NCI-H128 (cell line): ENCODE data around the gene SAGE1.
"Not testable (repeated sequence)": the region's sequence is repeated elsewhere in the genome, so short reads cannot be mapped to it uniquely, and the experiment has no call there.

Experiments used
- DNase-seq: peaks from one replicate; lab custom pipeline; 2025; ENCODE audit not compliant: unreplicated experiment; lab: John Stamatoyannopoulos, UW

The SAGE1 gene, protein sequence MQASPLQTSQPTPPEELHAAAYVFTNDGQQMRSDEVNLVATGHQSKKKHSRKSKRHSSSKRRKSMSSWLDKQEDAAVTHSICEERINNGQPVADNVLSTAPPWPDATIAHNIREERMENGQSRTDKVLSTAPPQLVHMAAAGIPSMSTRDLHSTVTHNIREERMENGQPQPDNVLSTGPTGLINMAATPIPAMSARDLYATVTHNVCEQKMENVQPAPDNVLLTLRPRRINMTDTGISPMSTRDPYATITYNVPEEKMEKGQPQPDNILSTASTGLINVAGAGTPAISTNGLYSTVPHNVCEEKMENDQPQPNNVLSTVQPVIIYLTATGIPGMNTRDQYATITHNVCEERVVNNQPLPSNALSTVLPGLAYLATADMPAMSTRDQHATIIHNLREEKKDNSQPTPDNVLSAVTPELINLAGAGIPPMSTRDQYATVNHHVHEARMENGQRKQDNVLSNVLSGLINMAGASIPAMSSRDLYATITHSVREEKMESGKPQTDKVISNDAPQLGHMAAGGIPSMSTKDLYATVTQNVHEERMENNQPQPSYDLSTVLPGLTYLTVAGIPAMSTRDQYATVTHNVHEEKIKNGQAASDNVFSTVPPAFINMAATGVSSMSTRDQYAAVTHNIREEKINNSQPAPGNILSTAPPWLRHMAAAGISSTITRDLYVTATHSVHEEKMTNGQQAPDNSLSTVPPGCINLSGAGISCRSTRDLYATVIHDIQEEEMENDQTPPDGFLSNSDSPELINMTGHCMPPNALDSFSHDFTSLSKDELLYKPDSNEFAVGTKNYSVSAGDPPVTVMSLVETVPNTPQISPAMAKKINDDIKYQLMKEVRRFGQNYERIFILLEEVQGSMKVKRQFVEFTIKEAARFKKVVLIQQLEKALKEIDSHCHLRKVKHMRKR

DNA sequence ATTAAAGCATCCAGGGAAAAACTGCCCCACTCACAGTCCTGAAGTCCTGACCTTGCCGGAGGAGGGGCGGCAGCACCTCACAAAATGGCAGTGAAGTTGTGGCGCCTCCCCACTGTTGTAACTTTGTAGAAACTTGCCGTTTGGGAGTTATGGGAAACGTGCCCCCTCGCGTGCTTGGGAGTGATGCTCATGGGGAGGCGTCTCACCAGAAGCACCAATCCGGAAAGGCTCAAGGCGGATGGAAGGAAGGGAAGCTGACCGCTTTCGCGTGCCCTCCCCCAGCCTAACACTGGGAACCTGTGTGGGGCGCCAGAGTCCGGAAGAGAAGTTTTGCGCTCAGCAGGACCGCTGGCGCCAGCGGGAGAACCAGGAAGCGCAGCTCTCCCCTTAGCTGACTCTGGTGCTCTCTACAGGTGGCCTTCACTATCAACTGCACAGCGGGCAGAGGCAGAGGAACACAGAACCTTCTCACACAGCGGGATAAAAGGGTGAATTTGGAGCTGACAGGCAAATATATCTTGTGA is at the start of gene SAGE1, which contains the start of gene CT45A10:
Gene SAGE1, plus strand, starts transcription at position 423 of the 524 bp plus-strand sequence. CDS start 2,527 bp downstream, outside the sequence.
Gene CT45A10, minus strand, starts transcription at position 151 of the 524 bp plus-strand sequence. CDS start 8,100 bp downstream, outside the sequence.
- DNase-seq = no peak

DNA sequence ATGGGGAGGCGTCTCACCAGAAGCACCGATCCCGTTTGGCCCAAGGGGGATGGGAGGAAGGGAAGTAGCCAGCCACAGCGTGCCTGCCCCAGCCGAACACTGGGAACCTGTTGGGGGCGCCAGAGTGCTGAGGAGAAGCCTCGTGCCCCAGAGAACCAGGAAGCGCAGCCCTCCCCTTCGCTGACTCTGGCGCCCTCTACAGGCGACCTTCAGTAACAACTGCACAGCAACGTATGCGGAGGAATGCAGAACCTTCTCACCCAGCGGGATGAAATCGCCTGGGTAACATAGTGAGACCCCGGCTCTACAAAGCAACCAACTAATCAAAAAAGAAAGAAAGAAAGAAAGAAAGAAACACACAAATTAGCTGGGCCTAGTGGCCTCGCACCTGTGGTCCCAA is 39.1 kb upstream of the SAGE1 start, which contains the start of gene CT45A8:
Gene CT45A8, minus strand, starts transcription at position 101 of the 400 bp plus-strand sequence. CDS start 3,755 bp downstream, outside the sequence.
- not testable (repeated sequence) for DNase-seq

DNA sequence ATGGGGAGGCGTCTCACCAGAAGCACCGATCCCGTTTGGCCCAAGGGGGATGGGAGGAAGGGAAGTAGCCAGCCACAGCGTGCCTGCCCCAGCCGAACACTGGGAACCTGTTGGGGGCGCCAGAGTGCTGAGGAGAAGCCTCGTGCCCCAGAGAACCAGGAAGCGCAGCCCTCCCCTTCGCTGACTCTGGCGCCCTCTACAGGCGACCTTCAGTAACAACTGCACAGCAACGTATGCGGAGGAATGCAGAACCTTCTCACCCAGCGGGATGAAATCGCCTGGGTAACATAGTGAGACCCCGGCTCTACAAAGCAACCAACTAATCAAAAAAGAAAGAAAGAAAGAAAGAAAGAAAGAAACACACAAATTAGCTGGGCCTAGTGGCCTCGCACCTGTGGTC is 21.8 kb upstream of the SAGE1 start, which contains the start of gene CT45A9:
Gene CT45A9, minus strand, starts transcription at position 101 of the 400 bp plus-strand sequence. CDS start 3,751 bp downstream, outside the sequence.
- not testable (repeated sequence) for DNase-seq

DNA sequence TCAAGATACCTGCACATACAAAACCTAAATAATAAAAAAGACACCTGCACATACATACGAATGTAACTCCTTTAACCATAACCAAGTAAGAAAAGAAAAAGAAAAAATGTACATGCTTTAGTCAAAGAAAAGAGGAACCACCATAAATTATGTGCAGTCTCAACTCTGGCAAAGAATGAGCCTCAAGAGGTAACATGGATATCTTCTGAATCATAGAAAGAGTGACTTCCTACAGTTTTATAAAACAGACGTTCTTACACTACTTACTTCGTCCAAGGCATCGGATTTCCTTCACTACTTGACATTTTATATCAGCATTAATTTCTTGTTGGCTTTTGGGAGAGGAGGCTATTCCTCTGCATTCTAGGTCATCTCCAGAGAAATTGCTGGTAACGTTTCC is 10.8 kb upstream of the SAGE1 start:
- DNase-seq = not testable (repeated sequence)

DNA sequence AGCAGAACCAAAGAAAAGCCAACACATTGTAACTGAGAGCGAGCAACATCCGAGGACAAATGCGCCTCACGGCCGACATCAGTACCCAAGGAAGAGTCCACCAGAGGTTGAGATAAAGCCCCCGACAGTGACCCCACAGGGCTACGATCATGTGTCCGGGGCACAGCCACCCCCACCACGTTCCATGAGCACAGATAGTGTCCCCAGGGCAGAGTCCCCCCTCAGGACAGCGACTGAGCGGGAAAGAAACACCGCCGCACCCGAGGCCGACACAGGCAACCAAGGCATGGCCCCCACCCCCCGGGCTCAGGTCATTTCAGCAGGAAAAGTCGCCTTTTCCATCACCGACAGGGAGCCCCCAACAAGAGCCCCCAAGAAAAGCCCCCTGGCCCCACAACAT is 5.3 kb upstream of the SAGE1 start:
- DNase-seq = not testable (repeated sequence)

DNA sequence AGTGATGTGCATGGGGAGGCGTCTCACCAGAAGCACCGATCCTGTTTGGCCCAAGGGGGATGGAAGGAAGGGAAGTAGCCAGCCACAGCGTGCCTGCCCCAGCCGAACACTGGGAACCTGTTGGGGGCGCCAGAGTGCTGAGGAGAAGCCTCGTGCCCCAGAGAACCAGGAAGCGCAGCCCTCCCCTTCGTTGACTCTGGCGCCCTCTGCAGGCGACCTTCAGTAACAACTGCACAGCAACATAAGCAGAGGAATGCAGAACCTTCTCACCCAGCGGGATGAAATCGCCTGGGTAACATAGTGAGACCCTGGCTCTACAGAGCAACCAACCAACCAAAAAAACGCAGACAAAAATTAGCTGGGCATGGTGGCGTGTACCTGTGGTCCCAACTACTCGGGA is 4.5 kb upstream of the SAGE1 start:
- not testable (repeated sequence) for DNase-seq

DNA sequence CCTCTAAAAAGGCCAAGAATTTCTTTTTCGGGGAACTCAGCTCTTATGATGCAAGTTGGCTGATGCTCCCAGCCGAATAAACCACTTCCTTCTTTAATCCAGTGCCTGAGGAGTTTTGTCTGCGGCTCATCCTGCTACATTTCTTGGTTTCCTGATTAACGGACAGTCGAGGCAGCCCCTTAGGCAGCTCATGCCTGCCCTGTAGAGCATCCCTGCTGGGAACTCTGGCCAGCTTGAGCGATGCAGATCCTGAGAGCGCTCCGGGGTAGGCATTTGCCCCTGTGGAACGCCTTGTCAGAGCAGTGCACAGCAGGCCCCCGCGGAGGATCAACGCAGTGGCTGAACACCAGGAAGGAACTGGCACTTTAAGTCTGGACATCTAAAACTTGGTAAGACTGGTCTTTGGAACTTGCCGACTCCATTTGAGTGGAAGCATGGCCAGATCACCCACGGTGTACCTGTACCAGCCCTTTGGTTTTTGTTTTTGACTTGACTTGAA is 3.4 kb upstream of the SAGE1 start:
- no peak for DNase-seq

DNA sequence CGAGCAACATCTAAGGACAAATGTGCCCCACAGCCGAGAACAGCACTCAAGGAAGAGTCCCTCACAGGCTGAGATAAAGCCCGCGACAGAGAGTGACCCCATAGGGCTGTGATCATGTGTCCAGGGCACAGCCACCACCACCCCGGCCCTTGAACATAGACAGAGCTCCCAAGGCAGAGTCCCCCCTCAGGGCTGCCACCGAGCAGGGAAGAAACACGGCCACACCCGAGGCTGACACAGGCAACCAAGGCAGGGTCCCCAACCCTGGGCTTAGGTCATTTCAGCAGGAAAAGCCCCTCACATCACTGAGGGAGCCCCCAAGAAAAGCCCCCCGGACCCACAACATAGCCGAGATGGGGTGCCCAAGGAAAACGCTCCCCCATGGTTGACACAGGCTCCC is 735 bp upstream of the SAGE1 start:
- no peak for DNase-seq

DNA sequence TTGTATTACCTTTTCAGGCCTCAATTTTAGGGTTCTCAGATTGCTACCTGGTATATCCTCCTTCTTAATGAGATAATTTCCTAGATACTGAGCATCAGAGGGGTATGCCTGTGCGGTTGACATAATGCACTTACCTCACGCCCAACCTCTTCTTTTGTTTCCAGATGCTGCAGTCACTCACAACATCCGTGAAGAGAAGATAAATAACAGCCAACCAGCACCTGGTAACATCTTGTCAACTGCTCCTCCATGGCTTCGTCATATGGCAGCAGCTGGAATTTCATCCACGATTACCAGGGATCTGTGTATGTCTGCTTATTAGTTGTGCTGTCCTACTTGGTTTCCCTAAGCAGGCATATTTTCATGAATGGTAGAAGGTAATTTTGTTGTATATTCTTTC is 16.7 kb downstream of the SAGE1 start:
- no peak for DNase-seq

DNA sequence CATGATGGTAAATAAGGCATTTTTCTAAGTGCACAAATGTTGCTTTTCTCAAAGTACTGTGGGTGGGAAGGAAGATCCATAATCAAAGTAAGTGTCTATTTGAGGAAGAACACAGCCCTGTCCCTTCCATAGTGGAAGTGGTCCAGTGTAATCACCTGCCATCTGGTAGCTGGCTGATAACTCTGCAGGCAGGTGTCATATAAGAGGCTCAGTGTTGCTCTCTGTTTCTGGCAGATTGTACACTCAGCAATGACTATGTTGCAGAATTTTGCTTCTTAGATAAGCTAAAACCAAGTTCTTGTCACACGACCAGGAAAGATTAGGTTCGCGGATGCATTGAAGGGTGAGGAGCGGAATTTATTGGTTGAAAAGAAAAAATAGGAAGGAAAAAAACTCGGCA is 20.9 kb downstream of the SAGE1 start:
- DNase-seq = no peak

DNA sequence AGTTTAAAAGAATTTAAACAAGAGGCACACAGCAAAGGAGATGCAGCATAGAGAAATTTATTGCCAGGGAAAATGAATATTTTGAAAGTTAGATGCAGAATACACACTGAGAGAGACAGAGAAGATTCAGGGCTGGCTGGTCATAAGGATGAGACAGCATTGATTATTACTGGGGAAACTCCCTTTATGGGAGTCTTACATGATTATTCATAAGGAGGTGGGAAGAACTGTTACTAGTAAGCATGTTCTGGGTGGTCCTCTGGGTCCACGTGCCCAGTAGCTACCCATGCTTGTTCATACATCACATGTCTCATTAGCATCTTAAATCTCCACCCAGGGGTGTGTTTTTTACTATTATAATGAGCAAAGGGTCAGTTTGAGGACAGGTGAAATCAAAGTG is 27.0 kb downstream of the SAGE1 start:
- not testable (repeated sequence) for DNase-seq

DNA sequence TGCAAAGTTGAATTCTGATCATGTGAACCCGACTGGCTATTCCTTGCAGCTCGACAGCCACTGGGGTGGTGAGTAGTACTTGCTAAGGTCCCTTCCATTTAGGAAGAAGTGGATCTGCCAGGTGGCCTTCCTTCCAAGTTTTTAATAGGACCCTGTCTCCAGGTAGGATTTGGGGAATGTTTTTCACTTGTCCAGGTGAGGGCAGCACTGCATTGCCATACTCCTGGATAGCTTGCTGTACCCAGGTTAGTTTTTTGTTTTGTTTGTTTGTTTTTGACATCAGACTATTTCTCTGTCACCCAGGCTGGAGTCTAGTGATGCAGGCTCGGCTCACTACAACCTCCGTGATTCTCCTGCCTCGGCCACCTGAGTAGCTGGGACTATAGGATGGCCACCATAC is 29.8 kb downstream of the SAGE1 start:
- DNase-seq = no peak

DNA sequence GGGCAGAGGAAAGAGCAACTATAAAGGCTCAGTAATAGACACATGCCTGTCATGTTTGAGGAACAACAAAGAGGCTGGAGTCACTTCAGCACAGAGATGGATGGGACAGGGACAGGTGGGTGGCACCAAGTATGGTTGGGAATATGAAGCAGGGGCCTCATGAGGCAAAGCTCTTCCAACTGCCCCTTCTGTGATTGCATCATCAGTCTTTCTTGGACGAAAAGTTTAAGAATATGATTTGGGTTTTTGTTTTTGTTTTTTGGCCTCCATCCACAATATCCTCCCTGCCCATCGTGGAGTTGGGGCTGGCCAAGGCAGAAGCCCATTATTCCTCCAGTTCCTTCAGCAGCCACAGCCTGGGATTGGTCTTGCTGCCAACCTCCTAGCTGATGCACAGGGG is 34.4 kb downstream of the SAGE1 start:
- no peak for DNase-seq

DNA sequence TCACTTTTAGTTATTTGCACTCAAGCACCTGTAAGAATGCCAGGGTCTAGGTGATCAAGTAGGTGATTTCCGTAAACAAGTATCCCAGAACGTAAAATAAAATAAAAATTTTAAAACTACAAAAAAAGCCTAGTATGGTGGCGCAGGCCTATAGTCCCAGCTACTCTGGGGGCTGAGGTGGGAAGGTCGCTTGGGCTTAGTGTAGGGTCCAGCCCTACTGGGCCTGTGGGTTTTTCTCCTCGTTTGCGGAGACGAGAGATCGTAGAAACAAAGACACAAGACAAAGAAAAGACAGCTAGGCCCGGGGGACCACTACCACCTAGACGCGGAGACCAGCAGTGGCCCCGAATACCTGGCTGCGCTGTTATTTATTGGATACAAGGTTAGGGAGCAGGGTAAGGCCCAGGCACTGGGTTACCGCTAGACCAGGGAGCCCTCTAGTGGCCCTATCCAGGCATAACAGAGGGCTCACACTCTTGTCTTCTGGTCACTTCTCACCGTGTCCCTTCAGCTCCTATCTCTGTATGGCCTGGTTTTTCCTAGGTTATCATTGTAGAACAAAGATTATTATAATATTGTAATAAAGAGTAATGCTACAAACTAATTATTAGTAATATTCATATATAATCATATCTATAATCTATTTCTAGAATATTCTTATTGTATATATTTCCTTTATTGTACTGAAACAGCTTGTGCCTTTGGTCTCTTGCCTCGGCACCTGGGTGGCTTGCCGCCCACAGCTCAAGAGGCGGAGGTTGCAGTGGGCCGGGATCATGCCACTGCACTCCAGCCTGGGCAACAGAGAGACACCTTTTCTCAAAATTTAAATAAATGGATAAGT is 38.4 kb downstream of the SAGE1 start:
- no peak for DNase-seq

DNA sequence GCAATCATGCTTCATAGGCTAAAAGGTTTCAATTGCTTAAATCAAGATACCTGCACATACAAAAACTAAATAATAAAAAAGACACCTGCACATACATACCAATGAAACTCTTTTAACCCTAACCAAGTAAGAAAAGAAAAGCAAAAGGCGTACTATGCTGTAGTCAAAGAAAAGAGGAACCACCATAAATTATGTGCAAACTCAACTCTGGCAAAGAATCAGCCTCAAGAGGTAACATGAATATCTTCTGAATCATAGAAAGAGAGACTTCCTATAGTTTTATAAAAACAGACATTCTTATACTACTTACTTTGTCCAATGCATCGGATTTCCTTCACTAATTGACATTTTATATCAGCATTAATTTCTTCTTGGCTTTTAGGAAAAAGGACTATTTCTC is 51.0 kb downstream of the SAGE1 start:
- DNase-seq = no peak

DNA sequence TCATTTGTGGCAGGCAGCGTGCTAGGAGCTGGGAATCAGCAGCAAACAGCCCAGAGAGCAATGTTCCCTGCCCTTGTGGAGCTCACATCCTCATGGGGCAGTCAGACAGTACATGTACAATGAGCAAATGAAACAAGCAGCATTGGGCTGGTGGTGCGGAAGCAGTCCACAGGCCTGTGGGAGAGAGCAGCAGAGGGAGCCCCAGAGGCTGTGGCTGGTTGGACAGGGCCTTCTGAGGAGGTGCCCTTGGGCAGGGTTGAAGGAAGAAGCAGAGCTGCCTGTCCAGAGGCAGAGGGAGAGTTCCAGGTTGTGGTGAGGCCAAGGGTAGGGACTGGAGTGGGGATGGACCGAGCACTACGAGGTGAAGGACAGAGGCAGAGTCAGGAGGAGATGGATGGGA is 57.8 kb downstream of the SAGE1 start:
- DNase-seq = no peak
